Thoracic aorta (tissue), 2 donors: ENCODE results near the gene ALOX12. TPM values are rescaled to one million over a fixed set of nuclear protein-coding genes. Genes with fewer than 3 reads are reported as not detected.
"Not testable (repeated sequence)": the region's sequence is repeated elsewhere in the genome, so short reads cannot be mapped to it uniquely, and the experiment has no call there.

Source experiments
- ATAC-seq: fragments of 150-250 bp; one replicate; pipeline ENCODE4 v1.8.0; 2017; ENCODE audit warnings: low read depth; ENCODE audit not compliant: insufficient number of reproducible peaks, low FRiP score
- DNase-seq: peaks from one replicate; pipeline ENCODE4 v3.0.0-alpha.2; 2020; ENCODE audit warnings: low spot score
- H3K27ac ChIP-seq, 2 donors: fragments of 200-600 bp; sonication (generic); 1 replicate in 1 of 2; 2 replicates in 1 of 2; pipeline ENCODE4 v1.5.1; 2016; ENCODE audit warnings: mild to moderate bottlenecking in 2 of 2, moderate library complexity in 2 of 2
- H3K27me3 ChIP-seq: fragments of 200-600 bp; sonication (generic); replicated peaks from 2 replicates; pipeline ENCODE4 v1.6.0; 2016; ENCODE audit warnings: mild to moderate bottlenecking; ENCODE audit not compliant: insufficient read depth
- H3K36me3 ChIP-seq: fragments of 200-600 bp; sonication (generic); one replicate; pipeline ENCODE4 v1.5.1; 2016
- H3K4me1 ChIP-seq, 2 donors: fragments of 200-600 bp; sonication (generic); 1 replicate in 1 of 2; 2 replicates in 1 of 2; pipeline versions ENCODE4 v1.5.1 to v1.6.0; 2016; ENCODE audit warnings: low read depth in 2 of 2, mild to moderate bottlenecking in 1 of 2; ENCODE audit not compliant: control insufficient read depth in 1 of 2
- H3K4me3 ChIP-seq: fragments of 200-600 bp; sonication (generic); 2 replicates; pipeline ENCODE4 v1.5.1; 2016; ENCODE audit warnings: mild to moderate bottlenecking
- H3K9me3 ChIP-seq: fragments of 200-600 bp; sonication (generic); 2 replicates; pipeline ENCODE4 v1.5.1; 2016
- total RNA-seq, 2 donors: library from RNA; depleted of rRNA; stranded (reverse); fragments of >200 nt; gene quantifications; one replicate each; pipeline versions ENCODE4 v1.1.0 to v1.2.3, GENCODE V29; 2016
- TF ChIP-seq, protein P1 (sequence below): fragments of 200-600 bp; sonication (generic); IDR thresholded peaks from one replicate; pipeline ENCODE4 v1.5.1; 2019; ENCODE audit warnings: antibody characterized with exemption

ALOX12 gene
- total RNA-seq, 2 donors from 2014 or later = not detected

DNA sequence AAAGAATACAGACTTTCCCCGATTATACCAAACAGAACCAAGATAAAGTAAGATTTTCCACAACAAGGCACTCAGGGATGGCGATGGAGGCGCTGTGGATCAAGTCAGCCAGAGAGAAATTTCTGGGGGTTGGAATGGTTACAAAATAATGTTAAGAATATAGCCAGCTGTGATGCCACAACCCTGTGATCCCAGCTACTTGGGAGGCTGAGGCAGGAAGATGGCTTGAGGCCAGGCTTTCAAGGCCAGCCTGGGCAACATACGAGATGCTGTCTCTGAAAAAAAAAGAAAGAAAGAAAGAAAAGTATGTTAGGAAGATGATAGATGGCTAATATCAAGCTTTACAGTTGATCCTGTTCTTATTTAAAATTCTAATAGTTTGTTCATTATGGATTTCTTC, 10.6 kb upstream of the ALOX12 start:
- DNase-seq = no peak
- no peak for ATAC-seq
- Histone ChIP-seq H3K27ac (no peak overlapping the region), H3K36me3 (no peaks in the 10 kb centered on the region), H3K4me1 (no peaks in the 10 kb centered on the region), H3K9me3 (no peaks in the 10 kb centered on the region), H3K27me3 (no peaks in the 10 kb centered on the region), H3K4me3 (no peak overlapping the region)
- TF ChIP-seq, protein P1, sequence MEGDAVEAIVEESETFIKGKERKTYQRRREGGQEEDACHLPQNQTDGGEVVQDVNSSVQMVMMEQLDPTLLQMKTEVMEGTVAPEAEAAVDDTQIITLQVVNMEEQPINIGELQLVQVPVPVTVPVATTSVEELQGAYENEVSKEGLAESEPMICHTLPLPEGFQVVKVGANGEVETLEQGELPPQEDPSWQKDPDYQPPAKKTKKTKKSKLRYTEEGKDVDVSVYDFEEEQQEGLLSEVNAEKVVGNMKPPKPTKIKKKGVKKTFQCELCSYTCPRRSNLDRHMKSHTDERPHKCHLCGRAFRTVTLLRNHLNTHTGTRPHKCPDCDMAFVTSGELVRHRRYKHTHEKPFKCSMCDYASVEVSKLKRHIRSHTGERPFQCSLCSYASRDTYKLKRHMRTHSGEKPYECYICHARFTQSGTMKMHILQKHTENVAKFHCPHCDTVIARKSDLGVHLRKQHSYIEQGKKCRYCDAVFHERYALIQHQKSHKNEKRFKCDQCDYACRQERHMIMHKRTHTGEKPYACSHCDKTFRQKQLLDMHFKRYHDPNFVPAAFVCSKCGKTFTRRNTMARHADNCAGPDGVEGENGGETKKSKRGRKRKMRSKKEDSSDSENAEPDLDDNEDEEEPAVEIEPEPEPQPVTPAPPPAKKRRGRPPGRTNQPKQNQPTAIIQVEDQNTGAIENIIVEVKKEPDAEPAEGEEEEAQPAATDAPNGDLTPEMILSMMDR = no peak

DNA sequence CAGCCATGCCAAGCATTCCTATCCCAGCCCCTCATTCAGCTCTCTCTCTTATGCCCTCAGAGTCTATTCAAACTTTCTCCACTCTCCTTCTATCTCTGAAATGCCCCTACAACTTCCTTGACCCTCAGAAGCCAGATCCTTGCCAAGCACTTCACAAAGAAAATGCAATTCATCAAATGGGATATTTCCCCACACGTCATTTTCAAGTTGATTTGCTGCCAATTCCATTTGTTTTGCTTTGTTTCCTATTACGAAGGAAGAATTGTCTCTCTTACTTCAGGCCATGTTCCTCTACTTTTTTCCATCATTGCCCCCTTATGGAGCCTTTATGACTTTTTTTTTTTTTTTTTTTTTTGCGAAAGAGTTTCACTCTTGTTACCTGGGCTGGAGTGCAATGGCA, 9.2 kb upstream of the ALOX12 start:
- Histone ChIP-seq H3K27ac (no peak overlapping the region), H3K4me1 (no peaks in the 10 kb centered on the region), H3K27me3 (no peaks in the 10 kb centered on the region), H3K9me3 (no peaks in the 10 kb centered on the region), H3K36me3 (no peaks in the 10 kb centered on the region), H3K4me3 (no peak overlapping the region)
- ATAC-seq (no peak), DNase-seq (no peak)
- TF ChIP-seq, protein P1 = no peak

DNA sequence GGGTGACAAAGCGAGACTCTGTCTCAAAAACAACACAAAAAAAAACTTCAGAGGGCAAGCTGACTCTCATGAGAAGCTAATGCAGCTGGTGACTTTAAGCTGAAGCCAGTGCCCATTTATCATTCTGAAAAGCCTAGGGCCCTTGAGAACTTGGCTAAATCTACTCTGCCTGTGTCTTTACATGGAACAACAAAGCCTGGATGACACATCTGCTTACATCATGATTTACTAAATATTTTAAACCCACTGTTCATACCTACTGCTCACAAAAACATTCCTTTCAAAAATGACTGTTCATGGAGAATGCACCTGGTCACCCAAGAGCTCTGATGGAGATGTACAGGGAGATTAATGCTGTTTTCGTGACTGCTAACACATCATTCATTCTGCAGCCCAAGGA, 6.1 kb upstream of the ALOX12 start:
- Histone ChIP-seq H3K36me3 (no peaks in the 10 kb centered on the region), H3K4me1 (no peaks in the 10 kb centered on the region), H3K27me3 (no peaks in the 10 kb centered on the region), H3K4me3 (no peak overlapping the region), H3K27ac (no peak overlapping the region), H3K9me3 (no peaks in the 10 kb centered on the region)
- ATAC-seq (no peak), DNase-seq (no peak)
- TF ChIP-seq, protein P1 = no peak

DNA sequence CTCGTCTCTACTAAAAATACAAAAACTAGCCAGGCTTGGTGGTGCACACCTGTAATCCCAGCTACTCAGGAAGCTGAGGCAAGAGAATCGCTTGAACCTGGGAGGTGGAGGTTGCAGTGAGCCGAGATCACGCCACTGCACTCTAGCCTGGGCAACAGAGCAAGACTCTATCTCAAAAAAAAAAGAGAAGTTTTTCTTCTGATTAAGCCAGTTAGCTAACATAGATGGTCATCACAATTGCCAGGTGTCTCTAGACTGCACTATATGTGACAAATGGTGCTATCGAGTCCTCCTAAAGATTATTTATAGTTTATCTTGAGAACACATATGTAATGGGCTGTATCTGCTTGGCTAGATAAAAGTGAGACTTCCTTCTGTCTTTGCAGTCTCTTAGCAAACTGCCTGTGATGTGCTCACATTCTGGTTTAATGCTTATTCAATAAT, 2.2 kb upstream of the ALOX12 start:
- not testable (repeated sequence) for H3K4me3 ChIP-seq, DNase-seq, H3K27me3 ChIP-seq, ATAC-seq, H3K36me3 ChIP-seq, H3K27ac ChIP-seq, H3K9me3 ChIP-seq
- H3K4me1 ChIP-seq = peaks cover 11 to 14% of the 10 kb centered on the region in 2 donors

DNA sequence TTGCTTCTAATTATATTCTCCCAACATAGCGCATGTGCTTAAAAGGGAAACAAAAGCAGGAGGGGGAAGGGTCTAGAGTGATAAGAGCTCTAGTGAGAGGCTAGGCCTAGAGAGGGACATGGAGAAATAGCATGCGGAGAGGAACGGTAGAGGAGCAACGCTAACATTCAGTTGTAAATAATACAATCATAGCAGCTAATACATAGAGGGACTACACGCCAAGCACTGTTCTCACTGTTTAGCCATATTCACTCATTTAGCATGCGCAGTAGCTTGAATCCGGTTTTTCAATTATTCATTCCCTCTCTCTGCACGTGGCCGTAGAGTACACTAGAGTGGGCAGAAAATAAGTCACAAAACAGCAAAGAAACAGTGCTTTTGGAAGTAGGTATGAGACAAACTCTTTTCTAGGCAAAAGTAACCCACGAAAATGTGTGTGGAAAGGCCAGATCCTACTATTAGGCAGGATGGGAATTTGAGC, 1.7 kb upstream of the ALOX12 start:
- Histone ChIP-seq H3K27me3 (no peaks in the 10 kb centered on the region), H3K4me3 (no peak overlapping the region)
- DNase-seq = no peak

More for the DNA sequence above, 1.7 kb upstream of the ALOX12 start:
- no peaks in the 10 kb centered on the region for H3K36me3 ChIP-seq
- no peak for ATAC-seq
- TF ChIP-seq, protein P1 = no peak
- H3K4me1 ChIP-seq = peaks cover 11 to 14% of the 10 kb centered on the region in 2 donors
- no peaks in the 10 kb centered on the region for H3K9me3 ChIP-seq
- H3K27ac ChIP-seq = no peak overlapping the region
